CD4-positive, alpha-beta T cell treated with Interleukin-4 for 4 hours (primary cell): ENCODE data around the gene DPYSL4.

ENCODE experiments used
- DNase-seq: peaks from one replicate; pipeline ENCODE4 v3.0.0-alpha.2; 2020

The DPYSL4 gene

GRCh38 chr10:132179551-132180392 is 7.0 kb upstream of the DPYSL4 start:
- no peak for DNase-seq

GRCh38 chr10:132180736-132181135 is 6.0 kb upstream of the DPYSL4 start:
- DNase-seq = no peak

- no peak for DNase-seq
These were observed 4.9 kb upstream of the DPYSL4 start for GRCh38 chr10:132181691-132182425.

- no peak for DNase-seq
These were observed 4.2 kb upstream of the DPYSL4 start for GRCh38 chr10:132182591-132182990.

- no peak for DNase-seq
These were observed 3.7 kb upstream of the DPYSL4 start for GRCh38 chr10:132183046-132183445.

GRCh38 chr10:132184816-132185593 is 1.7 kb upstream of the DPYSL4 start:
- no peak for DNase-seq

GRCh38 chr10:132185601-132186487 is 904 bp upstream of the DPYSL4 start:
- peak; percentile 14 for DNase-seq

- no peak for DNase-seq
These were observed 836 bp downstream of the DPYSL4 start for GRCh38 chr10:132187430-132188138.

GRCh38 chr10:132188331-132188730 is 1.6 kb downstream of the DPYSL4 start:
- DNase-seq = no peak

- no peak for DNase-seq
These were observed 2.3 kb downstream of the DPYSL4 start for GRCh38 chr10:132189016-132189415.

GRCh38 chr10:132189810-132190422 is 3.2 kb downstream of the DPYSL4 start:
- no peak for DNase-seq

- no peak for DNase-seq
These were observed 5.6 kb downstream of the DPYSL4 start for GRCh38 chr10:132192076-132192975.

GRCh38 chr10:132192991-132193665 is 6.4 kb downstream of the DPYSL4 start:
- no peak for DNase-seq

- no peak for DNase-seq
These were observed 7.3 kb downstream of the DPYSL4 start for GRCh38 chr10:132193907-132194552.

- no peak for DNase-seq
These were observed 8.0 kb downstream of the DPYSL4 start for GRCh38 chr10:132194726-132195125.

GRCh38 chr10:132195366-132196075 is 8.8 kb downstream of the DPYSL4 start:
- DNase-seq = no peak

- no peak for DNase-seq
These were observed 9.7 kb downstream of the DPYSL4 start for GRCh38 chr10:132196178-132197113.
